A549 (cell line): ENCODE measurements around the gene GABRG2. TPM values are rescaled to one million over a fixed set of nuclear protein-coding genes. Genes with fewer than 3 reads are reported as not detected.

Source experiments
- ATAC-seq, 2 experiments: fragments of 200-7000 bp in 1 of 2; fragments of >200 bp in 1 of 2; cut with Nextera tagmentation in 1 of 2; cut with Tn5 transposase in 1 of 2; 3 replicates each; pipeline versions ENCODE4 v1.8.0 to v1.9.1; 2018 to 2020; ENCODE audit warnings: mild to moderate bottlenecking in 1 of 2, moderate library complexity in 1 of 2
- CTCF ChIA-PET: fragments of 300-600 bp; sonication (Branson Sonifier 250); formaldehyde crosslinking; extraction: SDS; loops from one replicate; lab custom pipeline; 2021; ENCODE audit warnings: antibody characterized with exemption, inconsistent platforms; lab: Yijun Ruan, JAX
- POLR2A ChIA-PET: fragments of 350-600 bp; formaldehyde crosslinking; extraction: SDS; loops from one replicate; lab custom pipeline; 2021; ENCODE audit warnings: antibody characterized with exemption, inconsistent platforms; lab: Yijun Ruan, JAX
- DNase-seq, 2 experiments: peaks; one replicate each; pipeline versions ENCODE4 v3.0.0 to v3.0.0-alpha.2; 2011 to 2016; ENCODE audit warnings: low read depth in 1 of 2, low spot score in 1 of 2
- FAIRE-seq: peaks from 2 replicates; lab custom pipeline; 2011; peaks lifted over from hg19 to GRCh38; lab: Jason Lieb, UNC
- H3K27ac ChIP-seq, 2 experiments: fragments of >200 bp; sonication (Bioruptor Twin); formaldehyde crosslinking; 3 replicates each; pipeline ENCODE4 v1.5.1; 2016 to 2017
- H3K4me1 ChIP-seq: fragments of >200 bp; sonication (Bioruptor Twin); formaldehyde crosslinking; 3 replicates; pipeline ENCODE4 v1.6.1; 2016
- H3K4me2 ChIP-seq: fragments of >200 bp; sonication (Bioruptor Twin); formaldehyde crosslinking; 3 replicates; pipeline ENCODE4 v1.6.1; 2016
- H3K4me3 ChIP-seq: fragments of >200 bp; sonication (Bioruptor Twin); formaldehyde crosslinking; 3 replicates; pipeline ENCODE4 v1.5.1; 2016
- H3K9me3 ChIP-seq: fragments of >200 bp; sonication (Bioruptor Twin); formaldehyde crosslinking; 3 replicates; pipeline ENCODE4 v1.6.1; 2016
- CBX8 ChIP-seq: fragments of 200-600 bp; sonication (generic); IDR thresholded peaks from 2 replicates; pipeline ENCODE4 v1.6.1; 2016
- CEBPB ChIP-seq, 2 experiments: fragments of >200 bp in 1 of 2; sonication (Bioruptor Twin) in 1 of 2; formaldehyde crosslinking in 1 of 2; IDR thresholded peaks; 2 replicates each; pipeline ENCODE4 v1.6.1; 2012 to 2016
- CHD4 ChIP-seq: fragments of 200-600 bp; sonication (generic); IDR thresholded peaks from 2 replicates; pipeline ENCODE4 v1.6.1; 2016; ENCODE audit warnings: antibody characterized with exemption, mild to moderate bottlenecking, borderline replicate concordance
- EHF ChIP-seq: fragments of 250-450 bp; sonication (Bioruptor Pico); IDR thresholded peaks from 2 replicates; pipeline ENCODE4 v1.5.0; 2020; ENCODE audit warnings: mild to moderate bottlenecking
- FOSB ChIP-seq: fragments of 250-450 bp; sonication (Bioruptor Pico); IDR thresholded peaks from 2 replicates; pipeline ENCODE4 v1.5.0; 2020; ENCODE audit warnings: mild to moderate bottlenecking, moderate library complexity
- FOSL2 ChIP-seq, 2 experiments: fragments of 450-650 bp in 1 of 2; fragments of >200 bp in 1 of 2; sonication (Bioruptor Twin) in 1 of 2; formaldehyde crosslinking; IDR thresholded peaks; 2 replicates each; pipeline versions ENCODE4 v1.5.0 to v1.6.1; 2016 to 2020; ENCODE audit warnings: mild to moderate bottlenecking in 1 of 2, moderate library complexity in 1 of 2
- FOXS1 ChIP-seq: fragments of 250-450 bp; sonication (Bioruptor Pico); IDR thresholded peaks from 2 replicates; pipeline ENCODE4 v1.5.0; 2020; ENCODE audit warnings: mild to moderate bottlenecking, moderate library complexity
- GATA3 ChIP-seq: IDR thresholded peaks from 2 replicates; pipeline ENCODE4 v1.6.1; 2012; ENCODE audit warnings: borderline replicate concordance
- HOXA7 ChIP-seq: fragments of 250-450 bp; sonication (Bioruptor Pico); IDR thresholded peaks from 2 replicates; pipeline ENCODE4 v1.5.0; 2020; ENCODE audit warnings: mild to moderate bottlenecking, moderate library complexity
- HOXB5 ChIP-seq: fragments of 250-450 bp; sonication (Bioruptor Pico); IDR thresholded peaks from 2 replicates; pipeline ENCODE4 v1.5.0; 2020; ENCODE audit warnings: mild to moderate bottlenecking, moderate library complexity
- JUN ChIP-seq, 2 experiments: fragments of >200 bp; sonication (Bioruptor Twin); formaldehyde crosslinking; IDR thresholded peaks; 2 replicates in 1 of 2; 3 replicates in 1 of 2; pipeline ENCODE4 v1.6.1; 2016 to 2017
- KDM1A ChIP-seq: fragments of 200-600 bp; sonication (generic); IDR thresholded peaks from 2 replicates; pipeline ENCODE4 v1.6.1; 2016; ENCODE audit warnings: low read depth, mild to moderate bottlenecking
- KDM5A ChIP-seq: fragments of 200-600 bp; sonication (generic); IDR thresholded peaks from 2 replicates; pipeline ENCODE4 v1.6.1; 2016; ENCODE audit warnings: antibody characterized with exemption, mild to moderate bottlenecking
- MAZ ChIP-seq: fragments of 150-350 bp; IDR thresholded peaks from 2 replicates; pipeline ENCODE4 v1.6.1; 2014; ENCODE audit warnings: antibody characterized with exemption, low read depth, low read length, borderline replicate concordance
- MYC ChIP-seq: IDR thresholded peaks from 2 replicates; pipeline ENCODE4 v1.6.1; 2012; ENCODE audit warnings: mild to moderate bottlenecking, inconsistent platforms, low read length, improper control_type of control experiment, borderline replicate concordance
- NFE2L2 ChIP-seq: fragments of 150-350 bp; conservative IDR thresholded peaks from 2 replicates; pipeline ENCODE4 v1.6.1; 2014; ENCODE audit warnings: low read length
- NPAS2 ChIP-seq: fragments of 250-450 bp; sonication (Bioruptor Pico); IDR thresholded peaks from 2 replicates; pipeline ENCODE4 v1.8.0; 2022; ENCODE audit warnings: mild to moderate bottlenecking, moderate library complexity, borderline replicate concordance
- RARB ChIP-seq: fragments of 250-450 bp; sonication (Bioruptor Pico); IDR thresholded peaks from 2 replicates; pipeline ENCODE4 v1.8.0; 2021; ENCODE audit warnings: mild to moderate bottlenecking, moderate library complexity
- TFCP2L1 ChIP-seq: fragments of 250-450 bp; sonication (Bioruptor Pico); IDR thresholded peaks from 2 replicates; pipeline ENCODE4 v1.5.0; 2021; ENCODE audit warnings: mild to moderate bottlenecking
- ZSCAN20 ChIP-seq: fragments of 250-450 bp; sonication (Bioruptor Pico); IDR thresholded peaks from 2 replicates; pipeline ENCODE4 v1.8.0; 2022; ENCODE audit warnings: mild to moderate bottlenecking, moderate library complexity
- WGBS: methylation state at CpG from one replicate; pipeline ENCODE4 v1.1.6; 2017; ENCODE audit errors: missing lambda C conversion rate; 5-methylcytosine and 5-hydroxymethylcytosine counted together
- polyA plus RNA-seq, 4 experiments: library from polyadenylated mRNA; depleted of rRNA in 3 of 4; stranded (reverse); fragments of >200 nt; fragmentation: RNase III in 1 of 4; extraction: RNeasy Plus Mini Kit Qiagen cat#74134 plus additional on column Dnase treatment in 1 of 4; gene quantifications; 2 replicates in 3 of 4; 3 replicates in 1 of 4; pipeline ENCODE4 v1.2.3, GENCODE V29; 2011 to 2017
- TF ChIP-seq, protein P1 (sequence below): fragments of >200 bp; sonication (Bioruptor Twin); formaldehyde crosslinking; IDR thresholded peaks from 2 replicates; pipeline ENCODE4 v1.6.1; 2016
- TF ChIP-seq, protein P2 (sequence below): IDR thresholded peaks from 2 replicates; pipeline ENCODE4 v1.6.1; 2012
- TF ChIP-seq, protein P3 (sequence below): fragments of >200 bp; sonication (Bioruptor Twin); formaldehyde crosslinking; IDR thresholded peaks from 3 replicates; pipeline ENCODE4 v1.5.1; 2016
- TF ChIP-seq, protein P4 (sequence below): IDR thresholded peaks from 2 replicates; pipeline ENCODE4 v1.6.1; 2012; ENCODE audit warnings: low read depth, borderline replicate concordance
- TF ChIP-seq, protein P5 (sequence below): IDR thresholded peaks from 2 replicates; pipeline ENCODE4 v1.6.1; 2012
- TF ChIP-seq, protein P6 (sequence below): fragments of >200 bp; sonication (Bioruptor Twin); formaldehyde crosslinking; IDR thresholded peaks from 3 replicates; pipeline ENCODE4 v1.6.1; 2016

GABRG2 gene
- polyA plus RNA-seq, 2 of the 4 experiments (the other 2 are of a cell fraction): not detected

DNA sequence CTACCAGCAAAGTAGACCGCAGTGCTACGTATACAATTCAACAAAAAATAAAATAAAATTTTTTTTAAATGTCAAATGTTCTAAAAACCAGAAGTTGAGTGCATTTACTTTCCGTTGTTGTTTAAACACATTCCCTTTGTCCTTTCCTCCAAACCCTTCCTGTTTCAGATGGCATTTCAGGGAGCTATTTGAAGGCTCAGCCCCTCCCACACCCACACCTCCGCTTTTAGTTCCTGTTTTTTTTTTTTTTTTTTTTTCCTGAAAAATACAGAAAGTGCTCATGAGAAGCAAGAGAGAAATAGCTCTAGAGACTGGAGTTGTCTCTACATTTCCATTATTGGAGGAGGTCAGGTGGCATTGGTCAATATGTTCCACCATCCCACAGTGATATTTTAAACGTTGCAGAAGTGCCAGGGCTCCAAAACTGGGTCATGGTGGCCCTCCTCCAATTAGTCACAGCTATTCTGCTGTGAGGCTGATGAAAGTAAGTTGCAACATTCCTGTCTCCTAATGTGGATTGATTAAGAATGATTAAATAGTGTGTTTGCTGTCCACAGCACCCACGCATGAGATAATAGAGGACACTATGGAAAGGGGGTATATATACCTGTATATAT is 106.9 kb downstream of the GABRG2 start:
- ChIA-PET CTCF (no interaction called here), POLR2A (no interaction called here)
- Histone ChIP-seq H3K4me2 (no peak overlapping the region), H3K27ac (no peak overlapping the region), H3K9me3 (no peaks in the 10 kb centered on the region), H3K4me1 (no peaks in the 10 kb centered on the region), H3K4me3 (no peak overlapping the region)
- no peak for FAIRE-seq
- TF ChIP-seq HOXB5 (CRISPR knock-in tag): no peak
- TF ChIP-seq FOSL2 (IDR thresholded peaks at IDR 0.05): no peak
- TF ChIP-seq FOSL2 (CRISPR knock-in tag; IDR thresholded peaks at IDR 0.05): no peak
- no peak for TF ChIP-seq NPAS2
- no peak for TF ChIP-seq FOSB
- no peak for TF ChIP-seq CEBPB (IDR thresholded peaks at IDR 0.05)
- no peak for TF ChIP-seq KDM1A
- TF ChIP-seq HOXA7 (CRISPR knock-in tag): no peak
- TF ChIP-seq CBX8: no peak
- TF ChIP-seq RARB (CRISPR knock-in tag): no peak
- no peak for TF ChIP-seq TFCP2L1 (CRISPR knock-in tag)
- no peak for TF ChIP-seq GATA3
- TF ChIP-seq MAZ: no peak
- TF ChIP-seq NFE2L2: no peak
- TF ChIP-seq FOXS1 (CRISPR knock-in tag): no peak
- no peak for TF ChIP-seq EHF (CRISPR knock-in tag)
- TF ChIP-seq MYC: no peak
- TF ChIP-seq, protein P1, sequence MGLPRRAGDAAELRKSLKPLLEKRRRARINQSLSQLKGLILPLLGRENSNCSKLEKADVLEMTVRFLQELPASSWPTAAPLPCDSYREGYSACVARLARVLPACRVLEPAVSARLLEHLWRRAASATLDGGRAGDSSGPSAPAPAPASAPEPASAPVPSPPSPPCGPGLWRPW: no peak
- TF ChIP-seq, protein P2, sequence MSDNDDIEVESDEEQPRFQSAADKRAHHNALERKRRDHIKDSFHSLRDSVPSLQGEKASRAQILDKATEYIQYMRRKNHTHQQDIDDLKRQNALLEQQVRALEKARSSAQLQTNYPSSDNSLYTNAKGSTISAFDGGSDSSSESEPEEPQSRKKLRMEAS: no peak
- no peak for TF ChIP-seq KDM5A
- TF ChIP-seq, protein P3, sequence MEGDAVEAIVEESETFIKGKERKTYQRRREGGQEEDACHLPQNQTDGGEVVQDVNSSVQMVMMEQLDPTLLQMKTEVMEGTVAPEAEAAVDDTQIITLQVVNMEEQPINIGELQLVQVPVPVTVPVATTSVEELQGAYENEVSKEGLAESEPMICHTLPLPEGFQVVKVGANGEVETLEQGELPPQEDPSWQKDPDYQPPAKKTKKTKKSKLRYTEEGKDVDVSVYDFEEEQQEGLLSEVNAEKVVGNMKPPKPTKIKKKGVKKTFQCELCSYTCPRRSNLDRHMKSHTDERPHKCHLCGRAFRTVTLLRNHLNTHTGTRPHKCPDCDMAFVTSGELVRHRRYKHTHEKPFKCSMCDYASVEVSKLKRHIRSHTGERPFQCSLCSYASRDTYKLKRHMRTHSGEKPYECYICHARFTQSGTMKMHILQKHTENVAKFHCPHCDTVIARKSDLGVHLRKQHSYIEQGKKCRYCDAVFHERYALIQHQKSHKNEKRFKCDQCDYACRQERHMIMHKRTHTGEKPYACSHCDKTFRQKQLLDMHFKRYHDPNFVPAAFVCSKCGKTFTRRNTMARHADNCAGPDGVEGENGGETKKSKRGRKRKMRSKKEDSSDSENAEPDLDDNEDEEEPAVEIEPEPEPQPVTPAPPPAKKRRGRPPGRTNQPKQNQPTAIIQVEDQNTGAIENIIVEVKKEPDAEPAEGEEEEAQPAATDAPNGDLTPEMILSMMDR: no peak
- WGBS: 8% methylated on average over 6 of the region's 6 CpGs
- no peak for DNase-seq
- no peak for ATAC-seq

DNA sequence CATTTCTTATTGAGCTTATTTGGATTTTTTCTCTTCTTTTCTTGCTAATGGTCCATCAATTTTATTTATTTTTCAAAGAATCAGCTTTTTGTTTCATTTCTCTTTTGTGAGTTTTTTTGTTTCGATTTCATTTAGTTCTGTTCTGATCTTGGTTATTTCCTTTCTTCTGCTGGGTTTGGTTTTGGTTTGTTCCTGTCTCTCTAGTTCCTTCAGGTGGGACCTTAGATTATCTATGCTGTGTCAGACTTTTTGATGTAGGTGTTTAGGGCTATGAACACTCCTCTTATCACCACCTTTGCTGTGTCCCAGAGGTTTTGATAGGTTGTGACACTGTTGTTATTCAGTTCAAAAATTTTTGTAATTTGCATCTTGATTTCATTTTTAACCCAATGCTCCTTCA is 119.8 kb downstream of the GABRG2 start:
- FAIRE-seq: no peak

DNA sequence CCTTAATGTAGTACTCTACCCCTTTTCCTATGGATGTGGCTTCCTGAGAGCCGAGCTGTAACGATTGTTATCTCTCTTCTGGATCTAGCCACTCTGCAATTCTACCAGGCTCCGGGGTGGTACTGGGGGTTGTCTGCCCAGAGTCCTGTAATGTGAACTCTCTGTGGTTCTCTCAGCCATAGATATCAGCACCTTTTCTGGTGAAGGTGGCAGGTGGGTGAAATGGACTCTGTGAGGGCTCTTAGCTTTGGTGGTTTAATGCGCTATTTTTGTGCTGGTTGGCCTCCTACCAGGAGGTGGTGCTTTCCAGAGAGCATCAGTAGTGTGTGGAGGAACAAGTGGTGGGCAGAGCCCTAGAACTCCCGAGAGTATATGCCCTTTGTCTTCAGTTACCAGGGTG is 122.1 kb downstream of the GABRG2 start:
- CTCF ChIA-PET: no interaction called here
- TF ChIP-seq, protein P4, sequence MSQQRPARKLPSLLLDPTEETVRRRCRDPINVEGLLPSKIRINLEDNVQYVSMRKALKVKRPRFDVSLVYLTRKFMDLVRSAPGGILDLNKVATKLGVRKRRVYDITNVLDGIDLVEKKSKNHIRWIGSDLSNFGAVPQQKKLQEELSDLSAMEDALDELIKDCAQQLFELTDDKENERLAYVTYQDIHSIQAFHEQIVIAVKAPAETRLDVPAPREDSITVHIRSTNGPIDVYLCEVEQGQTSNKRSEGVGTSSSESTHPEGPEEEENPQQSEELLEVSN: no peak
- TF ChIP-seq, protein P5, sequence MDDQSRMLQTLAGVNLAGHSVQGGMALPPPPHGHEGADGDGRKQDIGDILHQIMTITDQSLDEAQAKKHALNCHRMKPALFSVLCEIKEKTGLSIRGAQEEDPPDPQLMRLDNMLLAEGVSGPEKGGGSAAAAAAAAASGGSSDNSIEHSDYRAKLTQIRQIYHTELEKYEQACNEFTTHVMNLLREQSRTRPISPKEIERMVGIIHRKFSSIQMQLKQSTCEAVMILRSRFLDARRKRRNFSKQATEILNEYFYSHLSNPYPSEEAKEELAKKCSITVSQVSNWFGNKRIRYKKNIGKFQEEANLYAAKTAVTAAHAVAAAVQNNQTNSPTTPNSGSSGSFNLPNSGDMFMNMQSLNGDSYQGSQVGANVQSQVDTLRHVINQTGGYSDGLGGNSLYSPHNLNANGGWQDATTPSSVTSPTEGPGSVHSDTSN: no peak
- TF ChIP-seq CEBPB (IDR thresholded peaks at IDR 0.05) (no peak), ZSCAN20 (CRISPR knock-in tag) (no peak)
- TF ChIP-seq, all 56 proteins: peak for 0
- ATAC-seq (no peak), DNase-seq (no peak), FAIRE-seq (no peak)
- POLR2A ChIA-PET: no interaction called here
- Histone ChIP-seq H3K27ac (no peak overlapping the region), H3K4me2 (no peak overlapping the region), H3K4me3 (no peak overlapping the region), H3K9me3 (no peaks in the 10 kb centered on the region), H3K4me1 (no peaks in the 10 kb centered on the region)
- WGBS: 0% methylated on average over 5 of the region's 5 CpGs

More for the DNA sequence above, 119.8 kb downstream of the GABRG2 start:
- Histone ChIP-seq H3K4me2 (no peak overlapping the region), H3K27ac (no peak overlapping the region), H3K4me1 (no peaks in the 10 kb centered on the region), H3K9me3 (no peaks in the 10 kb centered on the region), H3K4me3 (no peak overlapping the region)
- no peak for TF ChIP-seq CHD4
- no peak for TF ChIP-seq JUN (IDR thresholded peaks at IDR 0.05)
- TF ChIP-seq, protein P6, sequence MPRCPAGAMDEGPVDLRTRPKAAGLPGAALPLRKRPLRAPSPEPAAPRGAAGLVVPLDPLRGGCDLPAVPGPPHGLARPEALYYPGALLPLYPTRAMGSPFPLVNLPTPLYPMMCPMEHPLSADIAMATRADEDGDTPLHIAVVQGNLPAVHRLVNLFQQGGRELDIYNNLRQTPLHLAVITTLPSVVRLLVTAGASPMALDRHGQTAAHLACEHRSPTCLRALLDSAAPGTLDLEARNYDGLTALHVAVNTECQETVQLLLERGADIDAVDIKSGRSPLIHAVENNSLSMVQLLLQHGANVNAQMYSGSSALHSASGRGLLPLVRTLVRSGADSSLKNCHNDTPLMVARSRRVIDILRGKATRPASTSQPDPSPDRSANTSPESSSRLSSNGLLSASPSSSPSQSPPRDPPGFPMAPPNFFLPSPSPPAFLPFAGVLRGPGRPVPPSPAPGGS: no peak
- WGBS: 4% methylated on average over 1 of the region's 1 CpG
- DNase-seq (no peak), ATAC-seq (no peak)
- CTCF ChIA-PET: no interaction called here
- POLR2A ChIA-PET: no interaction called here
